HepG2 (cell line): ENCODE measurements around the gene GAB3. TPM values are rescaled to one million over a fixed set of nuclear protein-coding genes. Genes with fewer than 3 reads are reported as not detected.

Source experiments
- ATAC-seq: fragments of 200-7000 bp; cut with Tn5 transposase; 3 replicates; pipeline ENCODE4 v1.9.1; 2020; ENCODE audit warnings: mild to moderate bottlenecking, moderate library complexity
- BruUV-seq: library from RNA; stranded (reverse); fragments of 400-500 nt; replicated peaks from 2 replicates; lab custom pipeline; 2021; lab: Mats Ljungman, UMichigan
- CTCF ChIA-PET: fragments of 300-600 bp; formaldehyde crosslinking; extraction: SDS; loops from one replicate; lab custom pipeline; 2021; ENCODE audit warnings: low total read pairs, inconsistent platforms, low intra/inter-chr PET ratio; lab: Yijun Ruan, JAX
- POLR2A ChIA-PET: fragments of 350-600 bp; sonication (Branson Sonifier 250); formaldehyde crosslinking; loops from one replicate; lab custom pipeline; 2020; ENCODE audit warnings: antibody characterized with exemption, inconsistent platforms; lab: Yijun Ruan, JAX
- DNase-seq: peaks from one replicate; pipeline ENCODE4 v3.0.0-alpha.2; 2015; ENCODE audit warnings: low spot score
- FAIRE-seq: peaks from 3 replicates; lab custom pipeline; 2011; peaks lifted over from hg19 to GRCh38; lab: Jason Lieb, UNC
- H2AFZ ChIP-seq: one replicate; pipeline ENCODE4 v1.6.1; 2011; ENCODE audit warnings: low read length, inconsistent platforms
- H3K27ac ChIP-seq: fragments of 300-600 bp; 3 replicates; pipeline ENCODE4 v1.8.0; 2011; ENCODE audit warnings: mixed run types, mild to moderate bottlenecking, mixed read lengths, low read length, inconsistent platforms; ENCODE audit not compliant: insufficient read depth; ENCODE audit errors: extremely low read length
- H3K27me3 ChIP-seq, 2 experiments: fragments of 200-600 bp in 1 of 2; 2 replicates in 1 of 2; 3 replicates in 1 of 2; pipeline versions ENCODE4 v1.6.0 to v1.8.0; 2011; ENCODE audit warnings: low read length in 2 of 2, mild to moderate bottlenecking in 2 of 2, moderate library complexity in 2 of 2, inconsistent platforms in 1 of 2; ENCODE audit not compliant: insufficient read depth in 2 of 2, control insufficient read depth in 1 of 2
- H3K36me3 ChIP-seq, 2 experiments: fragments of 200-600 bp in 1 of 2; replicated peaks in 1 of 2; 2 replicates in 1 of 2; 3 replicates in 1 of 2; pipeline versions ENCODE4 v1.5.1 to v1.8.0; 2011; ENCODE audit warnings: low read length in 2 of 2, inconsistent platforms in 1 of 2; ENCODE audit not compliant: insufficient read depth in 2 of 2, control insufficient read depth in 1 of 2
- H3K4me1 ChIP-seq: 2 replicates; pipeline ENCODE4 v1.5.1; 2012; ENCODE audit warnings: low read length, inconsistent platforms; ENCODE audit not compliant: insufficient read depth
- H3K4me2 ChIP-seq: 2 replicates; pipeline ENCODE4 v1.6.0; 2011; ENCODE audit warnings: low read depth, low read length, inconsistent platforms
- H3K4me3 ChIP-seq, 3 experiments: fragments of 200-600 bp in 1 of 3; sonication (generic), shearing (Covaris generic) in 1 of 3; replicated peaks in 1 of 3; 2 replicates each; pipeline ENCODE4 v1.5.1; 2011 to 2016; ENCODE audit warnings: low read length in 3 of 3, inconsistent platforms in 2 of 3, low read depth in 2 of 3, mild to moderate bottlenecking in 2 of 3, control low read depth in 1 of 3, mixed read lengths in 1 of 3; ENCODE audit not compliant: insufficient read depth in 1 of 3
- H3K79me2 ChIP-seq: one replicate; pipeline ENCODE4 v1.6.1; 2011; ENCODE audit warnings: low read length, inconsistent platforms; ENCODE audit not compliant: insufficient read depth
- H3K9ac ChIP-seq: 2 replicates; pipeline ENCODE4 v1.6.0; 2011; ENCODE audit warnings: mild to moderate bottlenecking, low read depth, low read length, inconsistent platforms; ENCODE audit not compliant: insufficient read depth
- H3K9me3 ChIP-seq: 2 replicates; pipeline ENCODE4 v1.5.1; 2012; ENCODE audit warnings: mild to moderate bottlenecking, low read length
- H4K20me1 ChIP-seq: 2 replicates; pipeline ENCODE4 v1.6.0; 2011; ENCODE audit warnings: inconsistent platforms, mild to moderate bottlenecking, low read length, moderate library complexity; ENCODE audit not compliant: insufficient read depth
- FOXA3 ChIP-seq: IDR thresholded peaks from 2 replicates; pipeline ENCODE4 v1.6.1; 2016; ENCODE audit warnings: missing genetic modification reagents, missing compliant biosample characterization
- FOXK1 ChIP-seq: sonication (generic); formaldehyde crosslinking; IDR thresholded peaks from 2 replicates; pipeline ENCODE4 v1.4.0; 2020; ENCODE audit warnings: low read depth, missing genetic modification reagents, borderline replicate concordance
- IKZF1 ChIP-seq: fragments of 450-650 bp; IDR thresholded peaks from 2 replicates; pipeline ENCODE4 v1.7.1; 2016
- PRDM4 ChIP-seq: sonication (generic); formaldehyde crosslinking; IDR thresholded peaks from 2 replicates; pipeline ENCODE4 v1.9.0; 2021; ENCODE audit warnings: missing genetic modification reagents, borderline replicate concordance
- SETDB1 ChIP-seq: sonication (generic); formaldehyde crosslinking; IDR thresholded peaks from 2 replicates; pipeline ENCODE4 v1.5.1; 2020; ENCODE audit warnings: missing genetic modification reagents, mild to moderate bottlenecking, borderline replicate concordance
- TGIF2 ChIP-seq: IDR thresholded peaks from 2 replicates; pipeline ENCODE4 v1.6.1; 2016; ENCODE audit warnings: control low read depth, missing compliant biosample characterization
- ZFP90 ChIP-seq: sonication (generic); formaldehyde crosslinking; IDR thresholded peaks from 2 replicates; pipeline ENCODE4 v1.8.0; 2022; ENCODE audit warnings: missing genetic modification reagents, mild to moderate bottlenecking, inconsistent platforms, borderline replicate concordance
- ZNF275 ChIP-seq: sonication (generic); formaldehyde crosslinking; IDR thresholded peaks from 2 replicates; pipeline ENCODE4 v1.8.0; 2022; ENCODE audit warnings: missing genetic modification reagents, mild to moderate bottlenecking, inconsistent platforms, borderline replicate concordance
- ZNF329 ChIP-seq: sonication (generic); formaldehyde crosslinking; IDR thresholded peaks from 2 replicates; pipeline ENCODE4 v1.9.0; 2021; ENCODE audit warnings: low read depth, mild to moderate bottlenecking, missing genetic modification reagents
- ZNF607 ChIP-seq: sonication (generic); formaldehyde crosslinking; IDR thresholded peaks from 2 replicates; pipeline ENCODE4 v1.5.1; 2020; ENCODE audit warnings: missing genetic modification reagents, mild to moderate bottlenecking, borderline replicate concordance
- WGBS: methylation state at CpG from one replicate; pipeline ENCODE4 v1.1.6; 2017; ENCODE audit warnings: low lambda C conversion rate; 5-methylcytosine and 5-hydroxymethylcytosine counted together
- in situ Hi-C: cut with HindIII; loops from 2 replicates; pipeline ENCODE4 v1.10.0; 2017; ENCODE audit warnings: low pct_unique_long_range_greater_than_20kb; ENCODE audit not compliant: extremely low pct_ligation_motif_present
- intact Hi-C: fragments of 100-400 bp; cut with micrococcal nuclease; formaldehyde crosslinking; loops from one replicate; pipeline ENCODE4 v1.10.0; 2022; ENCODE audit not compliant: unreplicated experiment
- polyA plus RNA-seq, 8 experiments: library from polyadenylated mRNA; depleted of rRNA in 3 of 8; stranded (reverse) in 7 of 8; unstranded in 1 of 8; fragments of >200 nt; fragmentation: Illumina TruSeq in 4 of 8; extraction: Trizol in 4 of 8; gene quantifications; 2 replicates each; pipeline versions ENCODE4 v1.2.1 to v1.2.3, GENCODE V29; 2011 to 2016; ENCODE audit warnings: low read depth in 4 of 8, missing spikeins in 1 of 8, mixed read lengths in 1 of 8; ENCODE audit not compliant: insufficient read depth in 1 of 8
- total RNA-seq, 5 experiments: library from RNA; depleted of rRNA; stranded (reverse); fragments of >200 nt; fragmentation: Illumina TruSeq; extraction: Trizol; gene quantifications; 2 replicates each; pipeline ENCODE4 v1.2.3, GENCODE V29; 2016; ENCODE audit warnings: low read depth in 1 of 5
- TF ChIP-seq, protein P1 (sequence below): sonication (generic); formaldehyde crosslinking; IDR thresholded peaks from 2 replicates; pipeline ENCODE4 v1.4.0; 2020; ENCODE audit warnings: missing genetic modification reagents

GAB3 gene
- total and polyA plus RNA-seq, 2 of the 13 experiments (the other 11 are each of a cell fraction or from before 2014, with no cell fraction given), result not detected

DNA sequence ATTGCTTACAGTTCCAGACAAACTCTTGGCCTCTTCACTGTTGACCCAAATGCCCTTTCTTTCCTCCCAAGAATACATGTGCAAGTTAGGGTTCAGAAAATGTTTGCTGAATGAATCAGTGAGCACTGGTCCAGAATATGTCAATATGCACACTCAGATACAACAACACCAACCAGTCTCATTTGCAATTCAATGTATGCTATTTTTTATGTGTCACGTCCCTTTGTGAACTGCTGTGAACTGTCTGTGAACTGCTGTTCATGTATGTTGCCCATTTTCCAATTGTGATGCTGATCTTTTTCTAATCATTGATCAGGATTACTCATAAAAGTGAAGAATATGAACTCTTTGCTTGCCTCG is 17.8 kb downstream of the GAB3 start:
- ChIA-PET POLR2A (no interaction called here), CTCF (no interaction called here)
- Histone ChIP-seq H4K20me1 (no peaks in the 10 kb centered on the region), H3K9me3 (no peaks in the 10 kb centered on the region), H3K36me3 (no peaks in the 10 kb centered on the region), H3K79me2 (no peaks in the 10 kb centered on the region), H3K4me2 (no peak overlapping the region), H3K9ac (no peak overlapping the region), H3K27me3 (no peaks in the 10 kb centered on the region; a peak in 1 of 5 replicates), H3K4me3 (no peak overlapping the region), H3K4me1 (0 out of 2 replicates have a peak, but pooled peaks cover 6% of the 10 kb centered on the region), H3K27ac (no peak overlapping the region), H2AFZ (no peak overlapping the region)
- ATAC-seq (no peak), FAIRE-seq (no peak), DNase-seq (no peak)
- TF ChIP-seq IKZF1, result no peak
- TF ChIP-seq, protein P1, sequence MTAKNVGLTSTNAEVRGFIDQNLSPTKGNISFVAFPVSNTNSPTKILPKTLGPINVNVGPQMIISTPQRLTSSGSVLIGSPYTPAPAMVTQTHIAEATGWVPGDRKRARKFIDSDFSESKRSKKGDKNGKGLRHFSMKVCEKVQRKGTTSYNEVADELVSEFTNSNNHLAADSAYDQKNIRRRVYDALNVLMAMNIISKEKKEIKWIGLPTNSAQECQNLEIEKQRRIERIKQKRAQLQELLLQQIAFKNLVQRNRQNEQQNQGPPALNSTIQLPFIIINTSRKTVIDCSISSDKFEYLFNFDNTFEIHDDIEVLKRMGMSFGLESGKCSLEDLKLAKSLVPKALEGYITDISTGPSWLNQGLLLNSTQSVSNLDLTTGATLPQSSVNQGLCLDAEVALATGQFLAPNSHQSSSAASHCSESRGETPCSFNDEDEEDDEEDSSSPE (CRISPR knock-in tag), result no peak
- no peak for TF ChIP-seq FOXK1
- no peak for TF ChIP-seq TGIF2 (CRISPR knock-in tag)
- intact Hi-C loops (no loop called here), in situ Hi-C loops (no loop called here)
- BruUV-seq, result no TSS peak
- WGBS, result 43% methylated on average over 2 of the region's 2 CpGs

- BruUV-seq, result no TSS peak
- no peak overlapping the region for H3K9ac ChIP-seq
- no peak overlapping the region for H3K4me3 ChIP-seq
- no peaks in the 10 kb centered on the region for H3K79me2 ChIP-seq
- DNase-seq (no peak), FAIRE-seq (no peak), ATAC-seq (no peak)
- 23% methylated on average over 3 of the region's 5 CpGs for WGBS
- H2AFZ ChIP-seq, result no peak overlapping the region
- no peaks in the 10 kb centered on the region for H3K9me3 ChIP-seq
- in situ Hi-C loops, result no loop called here
- 0 out of 2 replicates have a peak, but pooled peaks cover 6% of the 10 kb centered on the region for H3K4me1 ChIP-seq
- H4K20me1 ChIP-seq, result no peaks in the 10 kb centered on the region
- TF ChIP-seq ZNF275 (CRISPR knock-in tag) (no peak), ZFP90 (no peak), SETDB1 (CRISPR knock-in tag) (no peak), PRDM4 (CRISPR knock-in tag) (no peak), FOXA3 (no peak), ZNF329 (CRISPR knock-in tag) (no peak), ZNF607 (CRISPR knock-in tag) (no peak)
- intact Hi-C loops, result no loop called here
- no peaks in the 10 kb centered on the region; a peak in 1 of 5 replicates for H3K27me3 ChIP-seq
- no peak overlapping the region for H3K27ac ChIP-seq
- no peaks in the 10 kb centered on the region for H3K36me3 ChIP-seq
- no peak overlapping the region for H3K4me2 ChIP-seq
- CTCF ChIA-PET, result no interaction called here
- POLR2A ChIA-PET, result no interaction called here
Observed at GRCh38 chrX:154732421-154733065, 18.3 kb downstream of the GAB3 start.
